Measurements from ENCODE around the gene POPDC2.

Gene POPDC2

GRCh38 chr3:119647171-119647570, 13.2 kb downstream of the POPDC2 start:
- Histone ChIP-seq H3K4ac (ENCODE audit: low read depth in 1 of 2, low read length in 2 of 2) (no peak overlapping the region), H3K4me3 (ENCODE audit: insufficient read depth in 1 of 2, low read depth in 1 of 2, low read length in 2 of 2) (no peak overlapping the region), H3K4me2 (ENCODE audit: low read length, poor library complexity, severe bottlenecking) (no peak overlapping the region), H2AK5ac (ENCODE audit: low read length, severe bottlenecking) (no peak overlapping the region), H3K27ac (ENCODE audit: low read length, poor library complexity, severe bottlenecking) (no peak overlapping the region), H3K4me1 (ENCODE audit: control insufficient read depth, insufficient read depth, low read depth, low read length) (no peaks in the 10 kb centered on the region), H4K8ac (ENCODE audit: low read length) (no peak overlapping the region), H4K91ac (ENCODE audit: low read length) (no peak overlapping the region), H2BK12ac (ENCODE audit: low read length in 2 of 2) (no peak overlapping the region), H2AFZ (ENCODE audit: low read depth, low read length) (no peak overlapping the region), H3K79me1 (replicated peaks; ENCODE audit: low read length, poor library complexity, severe bottlenecking) (no peaks in the 10 kb centered on the region), H3K36me3 (ENCODE audit: control insufficient read depth in 1 of 2, insufficient read depth in 2 of 2, low read depth in 1 of 2, low read length in 2 of 2) (no peaks in the 10 kb centered on the region), H3K14ac (ENCODE audit: low read length in 2 of 2) (no peak overlapping the region), H2BK15ac (ENCODE audit: low read depth, poor library complexity, severe bottlenecking) (no peak overlapping the region), H2BK5ac (ENCODE audit: low read depth, low read length, poor library complexity, severe bottlenecking) (no peak overlapping the region), H3K18ac (ENCODE audit: low read depth in 1 of 2, low read length in 2 of 2) (no peak overlapping the region), H3K27me3 (ENCODE audit: control insufficient read depth in 1 of 2, insufficient read depth in 1 of 2, low read length in 2 of 2) (no peaks in the 10 kb centered on the region), H3K23ac (ENCODE audit: low read length in 2 of 2) (no peak overlapping the region), H2BK120ac (ENCODE audit: low read depth, low read length) (no peak overlapping the region), H3K9ac (ENCODE audit: low read length) (peak overlapping the region; percentile 35), H3K9me3 (ENCODE audit: control insufficient read depth, low read length) (no peaks in the 10 kb centered on the region)
- WGBS, result 96% methylated on average over 1 of the region's 2 CpGs
- no peak for DNase-seq

GRCh38 chr3:119645813-119646212, 14.6 kb downstream of the POPDC2 start:
- H3K4me1 ChIP-seq (ENCODE audit: control insufficient read depth, insufficient read depth, low read depth, low read length), result no peaks in the 10 kb centered on the region
- no peak overlapping the region for H2BK12ac ChIP-seq (ENCODE audit: low read length in 2 of 2)
- no peak overlapping the region for H3K9ac ChIP-seq (ENCODE audit: low read length)
- no peak for DNase-seq
- H3K27ac ChIP-seq (ENCODE audit: low read length, poor library complexity, severe bottlenecking), result no peak overlapping the region
- H3K4me3 ChIP-seq (ENCODE audit: insufficient read depth in 1 of 2, low read depth in 1 of 2, low read length in 2 of 2), result no peak overlapping the region
- H3K36me3 ChIP-seq (ENCODE audit: control insufficient read depth in 1 of 2, insufficient read depth in 2 of 2, low read depth in 1 of 2, low read length in 2 of 2), result no peaks in the 10 kb centered on the region
- H2BK5ac ChIP-seq (ENCODE audit: low read depth, low read length, poor library complexity, severe bottlenecking), result no peak overlapping the region
- H3K4ac ChIP-seq (ENCODE audit: low read depth in 1 of 2, low read length in 2 of 2), result no peak overlapping the region
- no peak overlapping the region for H2AFZ ChIP-seq (ENCODE audit: low read depth, low read length)
- no peak overlapping the region for H3K23ac ChIP-seq (ENCODE audit: low read length in 2 of 2)
- no peak overlapping the region for H2BK120ac ChIP-seq (ENCODE audit: low read depth, low read length)
- no peak overlapping the region for H4K8ac ChIP-seq (ENCODE audit: low read length)
- H3K79me1 ChIP-seq (replicated peaks; ENCODE audit: low read length, poor library complexity, severe bottlenecking), result no peaks in the 10 kb centered on the region
- no peaks in the 10 kb centered on the region for H3K27me3 ChIP-seq (ENCODE audit: control insufficient read depth in 1 of 2, insufficient read depth in 1 of 2, low read length in 2 of 2)
- H3K4me2 ChIP-seq (ENCODE audit: low read length, poor library complexity, severe bottlenecking), result no peak overlapping the region
- WGBS, result 88% methylated on average over 1 of the region's 1 CpG
- H3K9me3 ChIP-seq (ENCODE audit: control insufficient read depth, low read length), result no peaks in the 10 kb centered on the region
- H3K18ac ChIP-seq (ENCODE audit: low read depth in 1 of 2, low read length in 2 of 2), result no peak overlapping the region
- no peak overlapping the region for H3K14ac ChIP-seq (ENCODE audit: low read length in 2 of 2)
- H2AK5ac ChIP-seq (ENCODE audit: low read length, severe bottlenecking), result no peak overlapping the region
- no peak overlapping the region for H2BK15ac ChIP-seq (ENCODE audit: low read depth, poor library complexity, severe bottlenecking)
- H4K91ac ChIP-seq (ENCODE audit: low read length), result no peak overlapping the region

GRCh38 chr3:119644481-119644880, 15.9 kb downstream of the POPDC2 start:
- Histone ChIP-seq H3K36me3 (ENCODE audit: control insufficient read depth in 1 of 2, insufficient read depth in 2 of 2, low read depth in 1 of 2, low read length in 2 of 2) (no peaks in the 10 kb centered on the region), H2BK15ac (ENCODE audit: low read depth, poor library complexity, severe bottlenecking) (no peak overlapping the region), H2AFZ (ENCODE audit: low read depth, low read length) (no peak overlapping the region), H3K9me3 (ENCODE audit: control insufficient read depth, low read length) (no peaks in the 10 kb centered on the region), H3K27me3 (ENCODE audit: control insufficient read depth in 1 of 2, insufficient read depth in 1 of 2, low read length in 2 of 2) (no peaks in the 10 kb centered on the region), H2BK120ac (ENCODE audit: low read depth, low read length) (no peak overlapping the region), H2BK12ac (ENCODE audit: low read length in 2 of 2) (no peak overlapping the region), H2BK5ac (ENCODE audit: low read depth, low read length, poor library complexity, severe bottlenecking) (no peak overlapping the region), H3K79me1 (replicated peaks; ENCODE audit: low read length, poor library complexity, severe bottlenecking) (no peaks in the 10 kb centered on the region), H3K4me1 (ENCODE audit: control insufficient read depth, insufficient read depth, low read depth, low read length) (no peaks in the 10 kb centered on the region), H3K4me3 (ENCODE audit: insufficient read depth in 1 of 2, low read depth in 1 of 2, low read length in 2 of 2) (no peak overlapping the region), H4K91ac (ENCODE audit: low read length) (no peak overlapping the region), H3K14ac (ENCODE audit: low read length in 2 of 2) (no peak overlapping the region), H3K27ac (ENCODE audit: low read length, poor library complexity, severe bottlenecking) (no peak overlapping the region), H4K8ac (ENCODE audit: low read length) (no peak overlapping the region), H3K23ac (ENCODE audit: low read length in 2 of 2) (no peak overlapping the region), H3K4ac (ENCODE audit: low read depth in 1 of 2, low read length in 2 of 2) (no peak overlapping the region), H3K4me2 (ENCODE audit: low read length, poor library complexity, severe bottlenecking) (no peak overlapping the region), H2AK5ac (ENCODE audit: low read length, severe bottlenecking) (no peak overlapping the region), H3K9ac (ENCODE audit: low read length) (peak overlapping the region; percentile 49), H3K18ac (ENCODE audit: low read depth in 1 of 2, low read length in 2 of 2) (no peak overlapping the region)
- 88% methylated on average over 1 of the region's 1 CpG for WGBS
- no peak for DNase-seq

GRCh38 chr3:119643528-119643927, 16.9 kb downstream of the POPDC2 start:
- Histone ChIP-seq H3K4ac (ENCODE audit: low read depth in 1 of 2, low read length in 2 of 2) (no peak overlapping the region), H3K27me3 (ENCODE audit: control insufficient read depth in 1 of 2, insufficient read depth in 1 of 2, low read length in 2 of 2) (no peaks in the 10 kb centered on the region), H3K9me3 (ENCODE audit: control insufficient read depth, low read length) (no peaks in the 10 kb centered on the region), H3K4me1 (ENCODE audit: control insufficient read depth, insufficient read depth, low read depth, low read length) (peaks cover 4% of the 10 kb centered on the region), H3K14ac (ENCODE audit: low read length in 2 of 2) (no peak overlapping the region), H3K4me2 (ENCODE audit: low read length, poor library complexity, severe bottlenecking) (no peak overlapping the region), H3K36me3 (ENCODE audit: control insufficient read depth in 1 of 2, insufficient read depth in 2 of 2, low read depth in 1 of 2, low read length in 2 of 2) (no peaks in the 10 kb centered on the region), H2BK12ac (ENCODE audit: low read length in 2 of 2) (no peak overlapping the region), H2BK120ac (ENCODE audit: low read depth, low read length) (no peak overlapping the region), H3K27ac (ENCODE audit: low read length, poor library complexity, severe bottlenecking) (no peak overlapping the region), H4K8ac (ENCODE audit: low read length) (no peak overlapping the region), H3K9ac (ENCODE audit: low read length) (peak overlapping the region; percentile 69), H2BK5ac (ENCODE audit: low read depth, low read length, poor library complexity, severe bottlenecking) (no peak overlapping the region), H4K91ac (ENCODE audit: low read length) (no peak overlapping the region), H2AFZ (ENCODE audit: low read depth, low read length) (no peak overlapping the region), H3K4me3 (ENCODE audit: insufficient read depth in 1 of 2, low read depth in 1 of 2, low read length in 2 of 2) (peak overlapping the region in 1 of 2 experiments; percentile 35), H2BK15ac (ENCODE audit: low read depth, poor library complexity, severe bottlenecking) (no peak overlapping the region), H3K18ac (ENCODE audit: low read depth in 1 of 2, low read length in 2 of 2) (peak overlapping the region in 1 of 2 experiments; percentile 19), H3K79me1 (replicated peaks; ENCODE audit: low read length, poor library complexity, severe bottlenecking) (no peaks in the 10 kb centered on the region), H3K23ac (ENCODE audit: low read length in 2 of 2) (no peak overlapping the region), H2AK5ac (ENCODE audit: low read length, severe bottlenecking) (no peak overlapping the region)
- peak; percentile 63 for DNase-seq
- WGBS, result 100% methylated on average over 2 of the region's 2 CpGs

All from mesenchymal stem cell (in vitro differentiated cells and primary cell).